K562 (cell line): Measurements from ENCODE around the gene TAS1R3. TPM values are rescaled to one million over a fixed set of nuclear protein-coding genes. Genes with fewer than 3 reads are reported as not detected.

ENCODE experiments used
- ARID1B ChIP-seq: fragments of 450-650 bp; IDR thresholded peaks from 2 replicates; pipeline ENCODE4 v1.6.1; 2016; ENCODE audit warnings: antibody characterized with exemption, mild to moderate bottlenecking, inconsistent platforms
- CSDE1 ChIP-seq, 2 experiments: fragments of 450-650 bp; IDR thresholded peaks; 2 replicates each; pipeline ENCODE4 v1.6.1; 2016; ENCODE audit warnings: mild to moderate bottlenecking in 1 of 2
- CTCFL ChIP-seq: IDR thresholded peaks from 2 replicates; pipeline ENCODE4 v1.6.1; 2011; ENCODE audit warnings: borderline replicate concordance, low read depth, mild to moderate bottlenecking, moderate library complexity, low read length; ENCODE audit not compliant: insufficient read depth, poor library complexity, severe bottlenecking
- DEAF1 ChIP-seq: fragments of 450-650 bp; formaldehyde crosslinking; IDR thresholded peaks from 2 replicates; pipeline ENCODE4 v1.4.0; 2020; ENCODE audit warnings: mild to moderate bottlenecking, moderate library complexity
- ELF2 ChIP-seq: fragments of 250-450 bp; sonication (Bioruptor Pico); IDR thresholded peaks from 2 replicates; pipeline ENCODE4 v1.5.0; 2021; ENCODE audit warnings: mild to moderate bottlenecking
- ERF ChIP-seq: fragments of 450-650 bp; formaldehyde crosslinking; IDR thresholded peaks from 2 replicates; pipeline ENCODE4 v1.4.0; 2020; ENCODE audit warnings: mild to moderate bottlenecking, mixed read lengths
- ESRRB ChIP-seq: fragments of 250-450 bp; sonication (Bioruptor Pico); IDR thresholded peaks from 2 replicates; pipeline ENCODE4 v1.5.0; 2020; ENCODE audit warnings: mild to moderate bottlenecking, moderate library complexity, borderline replicate concordance
- GTF2A2 ChIP-seq: IDR thresholded peaks from 2 replicates; pipeline ENCODE4 v1.6.1; 2016; ENCODE audit warnings: mild to moderate bottlenecking, missing genetic modification characterization, missing compliant biosample characterization
- HDAC8 ChIP-seq: fragments of 450-650 bp; IDR thresholded peaks from 2 replicates; pipeline ENCODE4 v1.6.1; 2016; ENCODE audit warnings: mild to moderate bottlenecking, missing genetic modification characterization, moderate library complexity, missing compliant biosample characterization
- HNRNPL ChIP-seq: fragments of 200-400 bp; formaldehyde crosslinking; IDR thresholded peaks from 2 replicates; pipeline ENCODE4 v1.6.1; 2017; ENCODE audit warnings: low read depth, mild to moderate bottlenecking, low read length
- MBD2 ChIP-seq: sonication (generic); IDR thresholded peaks from 2 replicates; pipeline ENCODE4 v1.6.1; 2016; ENCODE audit warnings: low read depth, borderline replicate concordance
- MCM2 ChIP-seq: fragments of 450-650 bp; IDR thresholded peaks from 2 replicates; pipeline ENCODE4 v1.6.1; 2017; ENCODE audit warnings: low read depth, mild to moderate bottlenecking
- MTA3 ChIP-seq: fragments of 450-650 bp; formaldehyde crosslinking; IDR thresholded peaks from 2 replicates; pipeline ENCODE4 v1.6.1; 2017; ENCODE audit warnings: mild to moderate bottlenecking, borderline replicate concordance
- NFIX ChIP-seq: fragments of 250-450 bp; sonication (Bioruptor Pico); IDR thresholded peaks from 2 replicates; pipeline ENCODE4 v1.4.0; 2020; ENCODE audit warnings: low read depth, mild to moderate bottlenecking, moderate library complexity
- NFXL1 ChIP-seq: fragments of 450-650 bp; formaldehyde crosslinking; IDR thresholded peaks from 2 replicates; pipeline ENCODE4 v1.4.0; 2021; ENCODE audit warnings: mild to moderate bottlenecking
- RHOXF2B ChIP-seq: fragments of 250-450 bp; sonication (Bioruptor Pico); conservative IDR thresholded peaks from 2 replicates; pipeline ENCODE4 v1.5.1; 2021
- RUNX1 ChIP-seq: sonication (generic); IDR thresholded peaks from 2 replicates; pipeline ENCODE4 v1.6.1; 2016; ENCODE audit warnings: antibody characterized with exemption, low read depth
- WHSC1 ChIP-seq: IDR thresholded peaks from one replicate; pipeline ENCODE4 v1.6.1; 2012; ENCODE audit warnings: low read length, control low read depth, inconsistent platforms
- ZBTB26 ChIP-seq: fragments of 450-650 bp; formaldehyde crosslinking; IDR thresholded peaks from 2 replicates; pipeline ENCODE4 v1.4.0; 2022; ENCODE audit warnings: missing genetic modification characterization
- ZNF140 ChIP-seq: fragments of 250-450 bp; sonication (Bioruptor Pico); IDR thresholded peaks from 2 replicates; pipeline ENCODE4 v1.8.0; 2021; ENCODE audit warnings: moderate library complexity, mild to moderate bottlenecking, inconsistent platforms
- ZNF239 ChIP-seq: fragments of 250-450 bp; sonication (Bioruptor Pico); IDR thresholded peaks from 2 replicates; pipeline ENCODE4 v1.4.0; 2020; ENCODE audit warnings: mild to moderate bottlenecking
- polyA plus RNA-seq, 8 experiments: library from polyadenylated mRNA; depleted of rRNA in 4 of 8; stranded (reverse) in 5 of 8; unstranded in 3 of 8; fragments of >200 nt; fragmentation: Nextera tagmentation in 2 of 8; fragmentation: Illumina TruSeq in 1 of 8; extraction: Ambion mirVana in 2 of 8; extraction: Trizol in 1 of 8; gene quantifications; 2 replicates each; pipeline versions ENCODE4 v1.2.1 to v1.2.3, GENCODE V29; 2011 to 2014; ENCODE audit warnings: inconsistent platforms in 1 of 8, missing spikeins in 1 of 8
- total RNA-seq, 7 experiments: library from RNA; depleted of rRNA in 6 of 7; stranded (reverse); fragments of >200 nt in 6 of 7; fragmentation: Illumina TruSeq in 2 of 7; extraction: Trizol in 2 of 7; gene quantifications; 2 replicates each; pipeline versions ENCODE4 v1.2.1 to v1.2.3, GENCODE V29; 2011 to 2021; ENCODE audit warnings: low replicate concordance in 1 of 7
- TF ChIP-seq, protein P1 (sequence below): fragments of 450-650 bp; formaldehyde crosslinking; IDR thresholded peaks from 2 replicates; pipeline ENCODE4 v1.4.0; 2020; ENCODE audit warnings: mild to moderate bottlenecking, moderate library complexity
- TF ChIP-seq, protein P2 (sequence below): sonication (generic); formaldehyde crosslinking; IDR thresholded peaks from 2 replicates; pipeline ENCODE4 v1.8.1; 2023; ENCODE audit warnings: mild to moderate bottlenecking, missing genetic modification reagents

The TAS1R3 gene
- total and polyA plus RNA-seq, 9 of the 15 experiments (the other 6 are each of a cell fraction or from before 2014, with no cell fraction given): 0.07 to 0.13 TPM; not detected in 7

- TF ChIP-seq, protein P1, sequence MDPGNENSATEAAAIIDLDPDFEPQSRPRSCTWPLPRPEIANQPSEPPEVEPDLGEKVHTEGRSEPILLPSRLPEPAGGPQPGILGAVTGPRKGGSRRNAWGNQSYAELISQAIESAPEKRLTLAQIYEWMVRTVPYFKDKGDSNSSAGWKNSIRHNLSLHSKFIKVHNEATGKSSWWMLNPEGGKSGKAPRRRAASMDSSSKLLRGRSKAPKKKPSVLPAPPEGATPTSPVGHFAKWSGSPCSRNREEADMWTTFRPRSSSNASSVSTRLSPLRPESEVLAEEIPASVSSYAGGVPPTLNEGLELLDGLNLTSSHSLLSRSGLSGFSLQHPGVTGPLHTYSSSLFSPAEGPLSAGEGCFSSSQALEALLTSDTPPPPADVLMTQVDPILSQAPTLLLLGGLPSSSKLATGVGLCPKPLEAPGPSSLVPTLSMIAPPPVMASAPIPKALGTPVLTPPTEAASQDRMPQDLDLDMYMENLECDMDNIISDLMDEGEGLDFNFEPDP (CRISPR knock-in tag): no peak
- TF ChIP-seq ERF (CRISPR knock-in tag) (0 out of 2 replicates have a peak, but pooled peaks have one; percentile 30), WHSC1 (no peak), MTA3 (no peak), GTF2A2 (tag) (no peak), ZNF140 (no peak), CSDE1 (IDR thresholded peaks at IDR 0.05) (no peak), ZBTB26 (CRISPR knock-in tag) (no peak), DEAF1 (CRISPR knock-in tag) (no peak), HNRNPL (peak; percentile 53; the same call in 1 of the 2 replicates), MCM2 (no peak), RUNX1 (no peak), ELF2 (no peak), HDAC8 (tag) (no peak), ESRRB (CRISPR knock-in tag) (no peak), NFXL1 (CRISPR knock-in tag) (no peak), RHOXF2B (CRISPR knock-in tag) (no peak), ZNF239 (CRISPR knock-in tag) (no peak), MBD2 (no peak), ARID1B (no peak), CTCFL (no peak), NFIX (CRISPR knock-in tag) (no peak)
- TF ChIP-seq, protein P2, sequence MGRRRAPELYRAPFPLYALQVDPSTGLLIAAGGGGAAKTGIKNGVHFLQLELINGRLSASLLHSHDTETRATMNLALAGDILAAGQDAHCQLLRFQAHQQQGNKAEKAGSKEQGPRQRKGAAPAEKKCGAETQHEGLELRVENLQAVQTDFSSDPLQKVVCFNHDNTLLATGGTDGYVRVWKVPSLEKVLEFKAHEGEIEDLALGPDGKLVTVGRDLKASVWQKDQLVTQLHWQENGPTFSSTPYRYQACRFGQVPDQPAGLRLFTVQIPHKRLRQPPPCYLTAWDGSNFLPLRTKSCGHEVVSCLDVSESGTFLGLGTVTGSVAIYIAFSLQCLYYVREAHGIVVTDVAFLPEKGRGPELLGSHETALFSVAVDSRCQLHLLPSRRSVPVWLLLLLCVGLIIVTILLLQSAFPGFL: 0 out of 2 replicates have a peak, but pooled peaks have one; percentile 50
Measured at GRCh38 chr1:1307261-1307922, 23.7 kb upstream of the TAS1R3 start (continued).
